CD14-positive monocyte (primary cell): ENCODE data around the gene SNAPC3. TPM values are rescaled to one million over a fixed set of nuclear protein-coding genes. Genes with fewer than 3 reads are reported as not detected.

Experiments used
- DNase-seq, 3 donors: peaks; one replicate each; pipeline ENCODE4 v3.0.0-alpha.2; 2011 to 2022
- H2AFZ ChIP-seq: 2 replicates; pipeline ENCODE4 v1.6.0; 2012; ENCODE audit warnings: mild to moderate bottlenecking, low read depth, low read length, inconsistent platforms; ENCODE audit not compliant: insufficient read depth, poor library complexity, severe bottlenecking
- H3K27ac ChIP-seq, 2 donors: 1 replicate in 1 of 2; 2 replicates in 1 of 2; pipeline ENCODE4 v1.5.1; 2012 to 2013; ENCODE audit warnings: low read length in 2 of 2, control low read depth in 1 of 2, inconsistent platforms in 1 of 2, low read depth in 1 of 2, mild to moderate bottlenecking in 1 of 2
- H3K27me3 ChIP-seq, 2 donors: one replicate each; pipeline versions ENCODE4 v1.6.0 to v1.6.1; 2011 to 2013; ENCODE audit warnings: low read length in 2 of 2; ENCODE audit not compliant: control insufficient read depth in 2 of 2, insufficient read depth in 2 of 2
- H3K36me3 ChIP-seq, 2 donors: replicated peaks in 1 of 2; 1 replicate in 1 of 2; 2 replicates in 1 of 2; pipeline versions ENCODE4 v1.5.1 to v1.6.1; 2012 to 2013; ENCODE audit warnings: low read length in 2 of 2, control low read depth in 1 of 2, inconsistent platforms in 1 of 2, mild to moderate bottlenecking in 1 of 2; ENCODE audit not compliant: insufficient read depth in 2 of 2, control insufficient read depth in 1 of 2
- H3K4me1 ChIP-seq, 2 donors: 1 replicate in 1 of 2; 2 replicates in 1 of 2; pipeline versions ENCODE4 v1.5.1 to v1.6.1; 2012 to 2013; ENCODE audit warnings: low read length in 2 of 2, control low read depth in 1 of 2, inconsistent platforms in 1 of 2, mild to moderate bottlenecking in 1 of 2, moderate library complexity in 1 of 2; ENCODE audit not compliant: insufficient read depth in 2 of 2, control insufficient read depth in 1 of 2
- H3K4me2 ChIP-seq: replicated peaks from 2 replicates; pipeline ENCODE3; 2012; ENCODE audit warnings: low read length, moderate library complexity, mild to moderate bottlenecking; ENCODE audit not compliant: poor library complexity, severe bottlenecking; ENCODE audit errors: extremely low read depth
- H3K4me3 ChIP-seq, 3 experiments: fragments of 200-600 bp in 1 of 3; sonication (generic) in 1 of 3; replicated peaks in 1 of 3; 1 replicate in 2 of 3; 2 replicates in 1 of 3; pipeline ENCODE4 v1.5.1; 2011 to 2013; ENCODE audit warnings: low read length in 3 of 3, mild to moderate bottlenecking in 3 of 3, control low read depth in 2 of 3, low read depth in 2 of 3, inconsistent platforms in 1 of 3, moderate library complexity in 1 of 3
- H3K79me2 ChIP-seq: 2 replicates; pipeline ENCODE4 v1.6.0; 2012; ENCODE audit warnings: mild to moderate bottlenecking, control low read depth, inconsistent platforms, low read length, moderate library complexity; ENCODE audit not compliant: insufficient read depth
- H3K9ac ChIP-seq: 2 replicates; pipeline ENCODE4 v1.6.0; 2017; ENCODE audit warnings: low read length, mild to moderate bottlenecking; ENCODE audit not compliant: insufficient read depth, poor library complexity, severe bottlenecking
- H3K9me3 ChIP-seq, 2 donors: replicated peaks in 1 of 2; 1 replicate in 1 of 2; 2 replicates in 1 of 2; pipeline versions ENCODE4 v1.5.1 to v1.6.1; 2012 to 2013; ENCODE audit warnings: low read length in 2 of 2, control low read depth in 1 of 2; ENCODE audit not compliant: control insufficient read depth in 1 of 2, insufficient read depth in 1 of 2
- H4K20me1 ChIP-seq: 2 replicates; pipeline ENCODE4 v1.6.0; 2012; ENCODE audit warnings: mild to moderate bottlenecking, low read length, control low read depth, moderate library complexity; ENCODE audit not compliant: insufficient read depth
- H3K27ac Mint-ChIP-seq, 7 donors: one replicate each; pipeline ENCODE4 v1.8.0; 2020; ENCODE audit warnings: mild to moderate bottlenecking in 7 of 7, mixed read lengths in 7 of 7, moderate library complexity in 6 of 7, inconsistent platforms in 2 of 7
- H3K27me3 Mint-ChIP-seq, 3 donors: one replicate each; pipeline ENCODE4 v1.8.0; 2021 to 2022; ENCODE audit warnings: low read depth in 3 of 3, mild to moderate bottlenecking in 3 of 3, mixed read lengths in 3 of 3, moderate library complexity in 3 of 3, inconsistent platforms in 1 of 3
- H3K36me3 Mint-ChIP-seq, 2 donors: one replicate each; pipeline ENCODE4 v1.8.0; 2020; ENCODE audit warnings: mixed read lengths in 2 of 2, inconsistent platforms in 1 of 2, mild to moderate bottlenecking in 1 of 2
- H3K4me1 Mint-ChIP-seq: one replicate; pipeline ENCODE4 v1.8.0; 2020; ENCODE audit warnings: mild to moderate bottlenecking, mixed read lengths
- H3K4me3 Mint-ChIP-seq, 2 donors: one replicate each; pipeline ENCODE4 v1.8.0; 2020; ENCODE audit warnings: mild to moderate bottlenecking in 2 of 2, mixed read lengths in 2 of 2, moderate library complexity in 1 of 2
- H3K9me3 Mint-ChIP-seq, 7 donors: one replicate each; pipeline ENCODE4 v1.8.0; 2020 to 2022; ENCODE audit warnings: mixed read lengths in 7 of 7, mild to moderate bottlenecking in 6 of 7, moderate library complexity in 6 of 7, inconsistent platforms in 2 of 7
- CTCF ChIP-seq: fragments of 200-600 bp; IDR thresholded peaks from one replicate; pipeline ENCODE4 v1.8.0; 2022; ENCODE audit warnings: antibody characterized with exemption, mild to moderate bottlenecking
- WGBS: methylation state at CpG from one replicate; pipeline ENCODE4 v1.1.5; 2013; ENCODE audit warnings: missing lambda C conversion rate; ENCODE audit not compliant: insufficient coverage; 5-methylcytosine and 5-hydroxymethylcytosine counted together
- intact Hi-C, 2 donors: fragments of 100-400 bp; cut with micrococcal nuclease; formaldehyde crosslinking; loops; one replicate each; pipeline versions ENCODE4 v1.15.0 to v1.15.1; 2023
- polyA plus RNA-seq, 3 donors: library from polyadenylated mRNA; depleted of rRNA in 1 of 3; unstranded in 2 of 3; stranded (reverse) in 1 of 3; fragments of 300-500 nt in 2 of 3; fragments of >200 nt in 1 of 3; fragmentation: Illumina TruSeq in 2 of 3; gene quantifications; 1 replicate in 2 of 3; 2 replicates in 1 of 3; pipeline ENCODE4 v1.2.3, GENCODE V29; 2012 to 2021

Gene SNAPC3
- polyA plus RNA-seq, 3 donors: 10.9 to 15.8 (median 14.3) TPM

- H3K4me2 ChIP-seq: no peak overlapping the region
- DNase-seq: no peak
- Mint-ChIP-seq H3K4me3 (no peak overlapping the region), H3K36me3 (no peaks in the 10 kb centered on the region), H3K9me3 (peaks cover 0 to 6% (median 0%) of the 10 kb centered on the region in 7 donors), H3K27me3 (peaks cover 0 to 3% (median 0%) of the 10 kb centered on the region in 3 donors), H3K27ac (no peak overlapping the region), H3K4me1 (no peaks in the 10 kb centered on the region)
- H3K4me3 ChIP-seq: no peak overlapping the region
- intact Hi-C loops: no loop called here
- WGBS: no CpG with 5 or more reads among the region's 2 CpGs
- H3K79me2 ChIP-seq: no peaks in the 10 kb centered on the region
- no peaks in the 10 kb centered on the region for H4K20me1 ChIP-seq
- TF ChIP-seq CTCF: no peak
- H3K4me1 ChIP-seq: no peaks in the 10 kb centered on the region
- no peak overlapping the region for H2AFZ ChIP-seq
- H3K36me3 ChIP-seq: no peaks in the 10 kb centered on the region
- no peaks in the 10 kb centered on the region for H3K27me3 ChIP-seq
- H3K9me3 ChIP-seq: no peaks in the 10 kb centered on the region
- no peak overlapping the region for H3K9ac ChIP-seq
- H3K27ac ChIP-seq: no peak overlapping the region
Observed at GRCh38 chr9:15390201-15390600, 32.5 kb upstream of the SNAPC3 start.

GRCh38 chr9:15392363-15392762, 30.3 kb upstream of the SNAPC3 start:
- DNase-seq: no peak
- Histone ChIP-seq H3K4me2 (no peak overlapping the region), H3K4me1 (no peaks in the 10 kb centered on the region), H3K36me3 (no peaks in the 10 kb centered on the region), H4K20me1 (no peaks in the 10 kb centered on the region), H3K79me2 (no peaks in the 10 kb centered on the region), H3K27ac (no peak overlapping the region), H3K9me3 (no peaks in the 10 kb centered on the region), H3K9ac (no peak overlapping the region), H3K27me3 (no peaks in the 10 kb centered on the region), H2AFZ (no peak overlapping the region), H3K4me3 (no peak overlapping the region)
- intact Hi-C loops: no loop called here
- no peaks in the 10 kb centered on the region for H3K4me1 Mint-ChIP-seq
- TF ChIP-seq CTCF: no peak
- no peak overlapping the region for H3K27ac Mint-ChIP-seq
- WGBS: 100% methylated on average over 1 of the region's 5 CpGs
- H3K4me3 Mint-ChIP-seq: no peak overlapping the region
- no peaks in the 10 kb centered on the region for H3K36me3 Mint-ChIP-seq
- peaks cover 0 to 2% (median 1%) of the 10 kb centered on the region in 3 donors for H3K27me3 Mint-ChIP-seq
- H3K9me3 Mint-ChIP-seq: peaks cover 0 to 2% (median 0%) of the 10 kb centered on the region in 7 donors
